Astrocyte (in vitro differentiated cells and primary cell): ENCODE results near the gene GYS1. TPM values are rescaled to one million over a fixed set of nuclear protein-coding genes. Genes with fewer than 3 reads are reported as not detected.

Experiments
- DNase-seq: peaks from one replicate; pipeline ENCODE4 v3.0.0-alpha.2; 2010; ENCODE audit warnings: low read depth
- FAIRE-seq: peaks from 2 replicates; lab custom pipeline; 2011; peaks lifted over from hg19 to GRCh38; lab: Jason Lieb, UNC
- H2AFZ ChIP-seq: 2 replicates; pipeline ENCODE4 v1.6.0; 2012; ENCODE audit warnings: low read depth, low read length, inconsistent platforms
- H3K27ac ChIP-seq: 2 replicates; pipeline ENCODE4 v1.5.1; 2011; ENCODE audit warnings: low read depth, low read length, inconsistent platforms
- H3K27me3 ChIP-seq: 2 replicates; pipeline ENCODE4 v1.6.0; 2011; ENCODE audit warnings: low read length, inconsistent platforms; ENCODE audit not compliant: insufficient read depth
- H3K36me3 ChIP-seq: 2 replicates; pipeline ENCODE4 v1.5.1; 2011; ENCODE audit warnings: low read length, inconsistent platforms; ENCODE audit not compliant: insufficient read depth
- H3K4me1 ChIP-seq: 2 replicates; pipeline ENCODE4 v1.5.1; 2011; ENCODE audit warnings: low read length, inconsistent platforms; ENCODE audit not compliant: insufficient read depth
- H3K4me2 ChIP-seq: 2 replicates; pipeline ENCODE4 v1.6.0; 2012; ENCODE audit warnings: low read length, inconsistent platforms
- H3K4me3 ChIP-seq: 2 replicates; pipeline ENCODE4 v1.5.1; 2011; ENCODE audit warnings: low read depth, mild to moderate bottlenecking, low read length, inconsistent platforms; ENCODE audit not compliant: insufficient read depth
- H3K79me2 ChIP-seq: 2 replicates; pipeline ENCODE4 v1.6.0; 2012; ENCODE audit warnings: mild to moderate bottlenecking, low read length, inconsistent platforms; ENCODE audit not compliant: insufficient read depth
- H3K9ac ChIP-seq: 2 replicates; pipeline ENCODE4 v1.6.0; 2012; ENCODE audit warnings: mild to moderate bottlenecking, low read length, inconsistent platforms
- H3K9me3 ChIP-seq: 2 replicates; pipeline ENCODE4 v1.5.1; 2012; ENCODE audit warnings: low read depth, mild to moderate bottlenecking, low read length, inconsistent platforms; ENCODE audit not compliant: insufficient read depth
- H4K20me1 ChIP-seq: 2 replicates; pipeline ENCODE4 v1.6.0; 2012; ENCODE audit warnings: low read length, inconsistent platforms; ENCODE audit not compliant: insufficient read depth
- H3K27ac Mint-ChIP-seq: one replicate; pipeline ENCODE4 v1.8.0; 2021; ENCODE audit warnings: mild to moderate bottlenecking, mixed read lengths; ENCODE audit not compliant: unreplicated experiment
- H3K27me3 Mint-ChIP-seq: one replicate; pipeline ENCODE4 v1.8.0; 2021; ENCODE audit warnings: low read depth, mixed read lengths; ENCODE audit not compliant: unreplicated experiment
- H3K36me3 Mint-ChIP-seq: one replicate; pipeline ENCODE4 v1.8.0; 2021; ENCODE audit warnings: low read depth, mixed read lengths; ENCODE audit not compliant: unreplicated experiment
- H3K4me1 Mint-ChIP-seq: one replicate; pipeline ENCODE4 v1.8.0; 2021; ENCODE audit warnings: low read depth, mixed read lengths; ENCODE audit not compliant: unreplicated experiment
- H3K4me3 Mint-ChIP-seq: one replicate; pipeline ENCODE4 v1.8.0; 2021; ENCODE audit warnings: mild to moderate bottlenecking, moderate library complexity, mixed read lengths; ENCODE audit not compliant: unreplicated experiment
- H3K9me3 Mint-ChIP-seq: one replicate; pipeline ENCODE4 v1.8.0; 2021; ENCODE audit warnings: mild to moderate bottlenecking, mixed read lengths; ENCODE audit not compliant: unreplicated experiment
- CTCF ChIP-seq: IDR thresholded peaks from 2 replicates; pipeline ENCODE4 v1.5.1; 2011; ENCODE audit warnings: low read depth, mild to moderate bottlenecking, inconsistent platforms, low read length, moderate library complexity; ENCODE audit not compliant: insufficient read depth
- EZH2 ChIP-seq: IDR thresholded peaks from 2 replicates; pipeline ENCODE4 v1.6.1; 2012; ENCODE audit warnings: mild to moderate bottlenecking, low read length, inconsistent platforms; ENCODE audit not compliant: insufficient read depth
- total RNA-seq: library from RNA; stranded (reverse); gene quantifications from 2 replicates; pipeline ENCODE4 v1.2.1, GENCODE V29; 2021

GYS1 gene
- total RNA-seq, 1 donor from 2014 or later = 86.0 TPM

GRCh38 chr19:48986211-48986610, 6.9 kb downstream of the GYS1 start:
- Histone ChIP-seq H2AFZ (no peak overlapping the region), H3K36me3 (peaks cover 16% of the 10 kb centered on the region), H3K4me1 (peaks cover 4% of the 10 kb centered on the region), H3K9me3 (no peaks in the 10 kb centered on the region), H3K27me3 (no peaks in the 10 kb centered on the region), H3K4me3 (no peak overlapping the region), H3K27ac (no peak overlapping the region), H3K9ac (no peak overlapping the region), H3K4me2 (no peak overlapping the region), H3K79me2 (peaks cover 12% of the 10 kb centered on the region), H4K20me1 (peaks cover 20% of the 10 kb centered on the region)
- Mint-ChIP-seq H3K27me3 (no peaks in the 10 kb centered on the region), H3K36me3 (peaks cover 25% of the 10 kb centered on the region), H3K9me3 (peaks cover 2% of the 10 kb centered on the region), H3K4me3 (no peak overlapping the region), H3K4me1 (peaks cover 11% of the 10 kb centered on the region), H3K27ac (no peak overlapping the region)
- FAIRE-seq = no peak
- TF ChIP-seq CTCF = no peak
- no peak for TF ChIP-seq EZH2
- DNase-seq = no peak

- H2AFZ ChIP-seq = no peak overlapping the region
- peaks cover 15% of the 10 kb centered on the region for H4K20me1 ChIP-seq
- peaks cover 16% of the 10 kb centered on the region for H3K36me3 ChIP-seq
- TF ChIP-seq EZH2 = no peak
- TF ChIP-seq CTCF = no peak
- H3K27ac Mint-ChIP-seq = no peak overlapping the region
- H3K27ac ChIP-seq = no peak overlapping the region
- H3K27me3 ChIP-seq = no peaks in the 10 kb centered on the region
- no peak overlapping the region for H3K9ac ChIP-seq
- H3K4me3 ChIP-seq = no peak overlapping the region
- peaks cover 3% of the 10 kb centered on the region for H3K4me1 ChIP-seq
- no peak overlapping the region for H3K4me3 Mint-ChIP-seq
- no peaks in the 10 kb centered on the region for H3K9me3 ChIP-seq
- no peaks in the 10 kb centered on the region for H3K27me3 Mint-ChIP-seq
- peaks cover 27% of the 10 kb centered on the region for H3K36me3 Mint-ChIP-seq
- H3K4me2 ChIP-seq = no peak overlapping the region
- DNase-seq (no peak), FAIRE-seq (no peak)
- H3K4me1 Mint-ChIP-seq = peaks cover 6% of the 10 kb centered on the region
- peaks cover 2% of the 10 kb centered on the region for H3K9me3 Mint-ChIP-seq
- peaks cover 7% of the 10 kb centered on the region for H3K79me2 ChIP-seq
Measured at GRCh38 chr19:48985711-48986110, 7.4 kb downstream of the GYS1 start.

- H3K27ac Mint-ChIP-seq = no peak overlapping the region
- no peak for TF ChIP-seq CTCF
- no peak for TF ChIP-seq EZH2
- Histone ChIP-seq H3K27me3 (no peaks in the 10 kb centered on the region), H3K9ac (no peak overlapping the region), H3K4me2 (no peak overlapping the region), H3K79me2 (no peaks in the 10 kb centered on the region), H3K4me1 (peaks cover 9% of the 10 kb centered on the region), H3K36me3 (peaks cover 13% of the 10 kb centered on the region), H3K27ac (no peak overlapping the region), H2AFZ (no peak overlapping the region), H4K20me1 (peaks cover 6% of the 10 kb centered on the region), H3K9me3 (no peaks in the 10 kb centered on the region), H3K4me3 (no peak overlapping the region)
- peaks cover 31% of the 10 kb centered on the region for H3K36me3 Mint-ChIP-seq
- peaks cover 2% of the 10 kb centered on the region for H3K9me3 Mint-ChIP-seq
- no peaks in the 10 kb centered on the region for H3K27me3 Mint-ChIP-seq
- FAIRE-seq (no peak), DNase-seq (no peak)
- peaks cover 11% of the 10 kb centered on the region for H3K4me1 Mint-ChIP-seq
- H3K4me3 Mint-ChIP-seq = no peak overlapping the region
Measured at GRCh38 chr19:48982280-48982679, 10.8 kb downstream of the GYS1 start.
